ENCODE measurements around the gene CATSPER3.

GRCh38 chr5:135056316-135057030 lies 88.8 kb downstream of the CATSPER3 start:
- TF ChIP-seq, protein P1, sequence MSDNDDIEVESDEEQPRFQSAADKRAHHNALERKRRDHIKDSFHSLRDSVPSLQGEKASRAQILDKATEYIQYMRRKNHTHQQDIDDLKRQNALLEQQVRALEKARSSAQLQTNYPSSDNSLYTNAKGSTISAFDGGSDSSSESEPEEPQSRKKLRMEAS (IDR thresholded peaks at IDR 0.05), result no peak
- TF ChIP-seq, protein P2, sequence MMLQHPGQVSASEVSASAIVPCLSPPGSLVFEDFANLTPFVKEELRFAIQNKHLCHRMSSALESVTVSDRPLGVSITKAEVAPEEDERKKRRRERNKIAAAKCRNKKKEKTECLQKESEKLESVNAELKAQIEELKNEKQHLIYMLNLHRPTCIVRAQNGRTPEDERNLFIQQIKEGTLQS (IDR thresholded peaks at IDR 0.05; ENCODE audit: insufficient read depth, low read depth, low read length), result no peak
- TF ChIP-seq, protein P3, sequence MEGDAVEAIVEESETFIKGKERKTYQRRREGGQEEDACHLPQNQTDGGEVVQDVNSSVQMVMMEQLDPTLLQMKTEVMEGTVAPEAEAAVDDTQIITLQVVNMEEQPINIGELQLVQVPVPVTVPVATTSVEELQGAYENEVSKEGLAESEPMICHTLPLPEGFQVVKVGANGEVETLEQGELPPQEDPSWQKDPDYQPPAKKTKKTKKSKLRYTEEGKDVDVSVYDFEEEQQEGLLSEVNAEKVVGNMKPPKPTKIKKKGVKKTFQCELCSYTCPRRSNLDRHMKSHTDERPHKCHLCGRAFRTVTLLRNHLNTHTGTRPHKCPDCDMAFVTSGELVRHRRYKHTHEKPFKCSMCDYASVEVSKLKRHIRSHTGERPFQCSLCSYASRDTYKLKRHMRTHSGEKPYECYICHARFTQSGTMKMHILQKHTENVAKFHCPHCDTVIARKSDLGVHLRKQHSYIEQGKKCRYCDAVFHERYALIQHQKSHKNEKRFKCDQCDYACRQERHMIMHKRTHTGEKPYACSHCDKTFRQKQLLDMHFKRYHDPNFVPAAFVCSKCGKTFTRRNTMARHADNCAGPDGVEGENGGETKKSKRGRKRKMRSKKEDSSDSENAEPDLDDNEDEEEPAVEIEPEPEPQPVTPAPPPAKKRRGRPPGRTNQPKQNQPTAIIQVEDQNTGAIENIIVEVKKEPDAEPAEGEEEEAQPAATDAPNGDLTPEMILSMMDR (IDR thresholded peaks at IDR 0.05; ENCODE audit: control extremely low read depth in 1 of 3, insufficient read depth in 1 of 3, low read depth in 1 of 3, low read length in 3 of 3), result no peak
